Activated T-helper 17 cell treated with anti-CD3 and anti-CD28 coated beads, Interleukin-2, amount 50 U/mL, for 72 hours (primary cell): ENCODE data around the gene QDPR. TPM values are rescaled to one million over a fixed set of nuclear protein-coding genes. Genes with fewer than 3 reads are reported as not detected.

ENCODE experiments used
- ATAC-seq: fragments of 150-1000 bp; cut with Tn5 transposase; replicated peaks from 2 replicates; pipeline ENCODE4 v1.10.0; 2021; ENCODE audit warnings: mild to moderate bottlenecking, moderate library complexity
- H3K27ac Mint-ChIP-seq: one replicate; pipeline ENCODE4 v1.8.0; 2022; ENCODE audit warnings: mixed read lengths
- H3K27me3 Mint-ChIP-seq: one replicate; pipeline ENCODE4 v1.8.0; 2022; ENCODE audit warnings: mixed read lengths
- H3K36me3 Mint-ChIP-seq: one replicate; pipeline ENCODE4 v1.8.0; 2022; ENCODE audit warnings: low read depth, mild to moderate bottlenecking, mixed read lengths
- H3K4me1 Mint-ChIP-seq: one replicate; pipeline ENCODE4 v1.8.0; 2022; ENCODE audit warnings: mixed read lengths
- H3K4me3 Mint-ChIP-seq: one replicate; pipeline ENCODE4 v1.8.0; 2022; ENCODE audit warnings: mild to moderate bottlenecking, mixed read lengths
- H3K9me3 Mint-ChIP-seq: one replicate; pipeline ENCODE4 v1.8.0; 2022; ENCODE audit warnings: mixed read lengths
- total RNA-seq, 2 donors: library from RNA; stranded (reverse); gene quantifications; one replicate each; pipeline ENCODE4 v1.2.3, GENCODE V29; 2022

The QDPR gene
- 10 to 100 TPM; 12.7 to 29.7 TPM for total RNA-seq

DNA sequence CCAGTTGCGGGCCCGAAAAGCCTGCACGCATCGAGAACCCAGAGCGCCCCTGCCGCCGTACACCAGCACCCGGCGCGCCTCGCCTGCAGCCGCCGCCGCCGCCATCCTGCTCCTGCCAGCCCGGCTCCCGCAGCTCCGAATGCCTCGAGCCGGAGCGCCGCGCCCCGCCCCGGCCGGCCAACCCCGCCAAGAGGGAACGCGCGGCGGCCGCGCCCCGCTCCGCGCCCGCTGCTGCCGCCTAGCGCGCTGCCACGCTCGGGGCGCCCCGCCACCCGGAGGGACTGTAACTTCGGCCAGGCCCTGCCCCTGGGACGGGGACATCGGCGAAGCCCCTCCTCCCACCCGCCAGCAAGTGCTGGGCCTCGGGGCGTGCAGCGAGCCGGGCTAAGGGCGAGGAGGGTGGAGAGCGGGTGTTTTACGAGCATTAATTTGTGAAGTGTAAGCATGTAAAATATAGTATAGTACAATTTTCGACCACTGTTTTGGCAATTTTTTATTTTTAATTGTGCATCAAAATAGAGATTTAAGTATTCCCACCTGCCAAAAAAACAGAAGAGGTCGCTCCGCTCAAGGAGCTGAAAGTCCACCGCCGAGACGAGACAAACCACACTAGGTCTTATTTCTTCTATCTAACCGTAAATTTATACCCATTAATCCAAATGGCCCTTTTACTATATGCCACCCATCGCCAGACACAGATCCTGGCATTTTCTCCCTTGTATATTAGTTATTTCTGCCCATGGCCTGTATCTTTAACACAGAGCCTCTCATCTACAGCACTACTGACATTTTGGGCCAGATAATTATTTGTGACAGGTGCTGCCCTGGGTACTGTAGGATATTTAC is at the start of gene QDPR:
TSS of gene QDPR (minus strand) at position 141 of the 846 bp plus-strand sequence. CDS start at position 105, 36 bp downstream.
- H3K9me3 Mint-ChIP-seq: no peaks in the 10 kb centered on the region
- H3K4me1 Mint-ChIP-seq: peaks cover 14% of the 10 kb centered on the region
- H3K27me3 Mint-ChIP-seq: no peaks in the 10 kb centered on the region
- ATAC-seq: peak; percentile 94
- peaks cover 28% of the 10 kb centered on the region for H3K36me3 Mint-ChIP-seq
- peak within 1 kb of the TSS; percentile 85 for H3K4me3 Mint-ChIP-seq
- peak within 1 kb of the TSS; percentile 78 for H3K27ac Mint-ChIP-seq

DNA sequence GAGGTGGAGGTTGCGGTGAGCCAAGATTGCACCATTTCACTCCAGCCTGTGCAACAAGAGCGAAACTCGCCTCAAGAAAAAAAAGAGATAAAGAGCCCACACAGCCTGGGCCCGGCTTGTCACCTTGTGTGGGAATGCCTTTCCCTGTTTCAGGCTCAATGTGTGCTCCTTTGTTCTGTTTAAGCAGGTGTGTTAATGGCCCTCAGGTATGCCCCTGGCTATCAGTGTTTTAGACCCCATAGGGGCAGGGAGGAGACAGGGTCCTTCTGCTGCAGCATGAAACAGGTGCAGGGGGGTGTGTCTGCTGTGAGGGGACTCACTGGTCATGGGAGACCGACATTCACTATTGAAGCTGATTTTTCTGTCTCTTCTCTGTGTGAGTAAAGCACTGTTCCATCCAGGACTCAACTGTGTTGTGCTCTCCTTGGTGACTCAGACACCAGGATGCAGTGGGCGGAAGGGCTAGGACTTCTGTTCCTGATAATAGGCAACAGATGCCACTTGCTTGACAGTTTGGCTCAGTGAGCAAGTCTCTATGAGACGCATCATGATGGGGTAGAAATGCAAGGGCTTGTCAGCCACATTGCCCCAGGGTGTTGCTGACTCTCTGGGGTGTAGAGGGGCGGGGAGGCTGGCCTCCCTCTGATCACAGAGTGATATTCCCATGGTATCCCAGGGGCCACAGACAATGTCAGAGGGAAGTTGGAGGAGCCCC is 49.5 kb upstream of the QDPR start:
- Mint-ChIP-seq H3K9me3 (no peaks in the 10 kb centered on the region), H3K4me1 (no peaks in the 10 kb centered on the region)

DNA sequence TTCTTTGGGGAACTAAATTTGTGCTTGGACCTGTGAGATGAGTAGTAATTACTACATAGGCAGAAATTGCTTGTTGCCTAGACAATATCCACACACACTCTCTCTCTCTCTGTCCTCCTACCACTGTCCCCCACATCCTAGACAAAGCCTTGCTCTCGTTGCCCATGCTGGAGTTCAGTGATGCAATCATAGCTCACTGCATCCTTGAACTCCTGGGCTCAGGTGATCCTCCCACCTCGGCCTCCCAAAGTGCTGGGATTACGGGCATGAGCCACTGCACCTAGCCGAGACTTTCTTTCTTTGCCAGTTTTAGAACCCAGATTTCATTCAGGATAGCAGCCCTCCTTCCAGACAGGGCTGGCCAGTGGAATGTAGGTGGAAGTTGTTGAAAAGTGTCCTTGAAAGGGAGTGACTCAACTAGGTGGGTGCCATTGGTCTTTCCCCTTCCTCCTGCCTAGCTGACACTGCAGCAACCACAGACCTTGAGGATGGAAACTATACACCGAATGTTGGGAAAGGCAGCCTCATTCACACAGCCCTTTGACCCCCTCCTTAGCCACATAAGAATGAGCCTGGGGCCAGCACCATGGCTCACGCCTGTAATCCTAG is 48.3 kb upstream of the QDPR start:
- Mint-ChIP-seq H3K9me3 (no peaks in the 10 kb centered on the region), H3K27me3 (peaks cover 2% of the 10 kb centered on the region), H3K36me3 (no peaks in the 10 kb centered on the region), H3K4me3 (no peak overlapping the region), H3K27ac (no peak overlapping the region), H3K4me1 (no peaks in the 10 kb centered on the region)
- ATAC-seq: no peak

More for the DNA sequence above, 49.5 kb upstream of the QDPR start:
- Mint-ChIP-seq H3K4me3 (no peak overlapping the region), H3K27ac (no peak overlapping the region), H3K27me3 (peaks cover 4% of the 10 kb centered on the region), H3K36me3 (no peaks in the 10 kb centered on the region)
- no peak for ATAC-seq

DNA sequence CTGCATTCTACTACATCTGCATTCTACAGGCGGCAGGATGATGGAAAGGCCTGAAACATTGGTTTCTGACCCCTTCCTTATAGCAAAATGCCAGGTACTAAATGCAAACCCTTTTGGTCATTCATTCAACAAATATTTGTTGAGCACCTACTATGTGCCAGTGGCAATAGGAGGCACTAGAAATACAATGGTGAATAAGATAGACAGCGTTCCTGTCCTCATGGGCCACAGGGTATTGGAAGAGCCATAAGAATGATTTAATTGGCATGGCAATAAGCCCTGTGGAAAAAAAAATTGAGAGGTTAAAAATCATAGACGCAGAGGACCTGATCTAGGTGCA is 47.8 kb upstream of the QDPR start:
- Mint-ChIP-seq H3K9me3 (no peaks in the 10 kb centered on the region), H3K4me3 (no peak overlapping the region), H3K4me1 (no peaks in the 10 kb centered on the region), H3K36me3 (no peaks in the 10 kb centered on the region), H3K27ac (no peak overlapping the region), H3K27me3 (peaks cover 3% of the 10 kb centered on the region)
- ATAC-seq: no peak

DNA sequence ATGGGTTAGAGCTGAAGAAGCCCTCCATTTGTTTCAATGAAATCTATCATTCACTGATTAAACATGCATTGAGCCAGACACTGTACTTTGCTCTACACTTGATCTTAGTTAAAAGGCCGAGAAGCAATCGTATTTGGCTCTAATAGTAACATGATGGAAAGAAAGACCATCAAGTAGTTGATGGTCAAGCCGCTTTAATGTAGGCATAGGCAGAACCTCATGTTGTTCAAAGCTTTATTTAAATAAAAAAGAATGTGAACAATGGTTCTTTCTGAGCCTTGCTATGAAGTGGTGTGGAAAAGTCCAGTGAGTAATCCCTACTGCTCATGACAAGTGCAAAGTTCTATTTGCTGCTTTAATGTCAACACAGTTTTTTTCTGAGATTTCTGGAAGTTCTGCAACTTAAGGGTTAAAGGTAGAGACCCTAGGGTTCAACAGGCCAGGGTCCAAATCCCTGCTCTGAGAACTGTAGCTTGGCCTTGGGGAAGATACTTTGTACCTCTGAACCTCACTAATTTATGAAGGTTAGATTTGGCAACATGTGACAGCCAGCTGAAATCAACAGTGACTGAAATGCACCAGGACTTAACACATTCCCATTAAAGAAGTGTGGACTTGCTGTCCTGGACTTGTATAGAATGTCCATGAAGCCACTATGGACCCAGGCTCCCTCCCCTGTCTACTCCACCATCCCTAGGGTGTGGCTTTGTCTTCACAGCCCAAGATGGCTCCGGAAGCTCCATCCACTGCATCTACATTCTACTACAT is 47.2 kb upstream of the QDPR start:
- Mint-ChIP-seq H3K27ac (no peak overlapping the region), H3K4me1 (no peaks in the 10 kb centered on the region), H3K4me3 (no peak overlapping the region), H3K36me3 (no peaks in the 10 kb centered on the region), H3K9me3 (no peaks in the 10 kb centered on the region), H3K27me3 (peaks cover 3% of the 10 kb centered on the region)
- ATAC-seq: no peak

DNA sequence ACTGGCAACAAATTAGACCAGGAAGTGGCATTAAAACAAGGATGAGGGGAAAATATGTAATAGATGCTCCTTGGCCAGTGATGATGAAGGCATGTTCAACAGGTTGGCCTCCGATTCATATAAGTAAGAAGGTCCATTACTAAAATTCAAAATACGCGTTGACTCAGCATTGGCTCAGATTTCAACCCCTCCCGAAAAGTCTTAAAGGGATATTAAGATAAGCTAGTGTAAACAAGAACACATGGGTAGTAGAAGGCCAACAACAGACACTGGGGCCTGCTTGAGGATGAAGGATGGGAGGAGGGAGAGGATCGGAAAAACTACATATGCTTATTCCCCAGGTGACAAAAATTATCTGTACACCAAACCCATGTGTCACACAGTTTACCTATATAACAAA is 46.0 kb upstream of the QDPR start:
- no peaks in the 10 kb centered on the region for H3K36me3 Mint-ChIP-seq
- no peaks in the 10 kb centered on the region for H3K4me1 Mint-ChIP-seq
- ATAC-seq: no peak
- H3K27me3 Mint-ChIP-seq: peaks cover 3% of the 10 kb centered on the region
- H3K4me3 Mint-ChIP-seq: no peak overlapping the region
- H3K27ac Mint-ChIP-seq: no peak overlapping the region
- H3K9me3 Mint-ChIP-seq: no peaks in the 10 kb centered on the region

- no peaks in the 10 kb centered on the region for H3K36me3 Mint-ChIP-seq
- H3K4me3 Mint-ChIP-seq: no peak overlapping the region
- no peak overlapping the region for H3K27ac Mint-ChIP-seq
- no peak for ATAC-seq
- H3K9me3 Mint-ChIP-seq: no peaks in the 10 kb centered on the region
- H3K27me3 Mint-ChIP-seq: peaks cover 3% of the 10 kb centered on the region
- no peaks in the 10 kb centered on the region for H3K4me1 Mint-ChIP-seq
Observed at GRCh38 chr4:17556498-17556897, 44.6 kb upstream of the QDPR start.

- H3K9me3 Mint-ChIP-seq: no peaks in the 10 kb centered on the region
- H3K4me1 Mint-ChIP-seq: no peaks in the 10 kb centered on the region
- H3K27ac Mint-ChIP-seq: no peak overlapping the region
- no peak overlapping the region for H3K4me3 Mint-ChIP-seq
- H3K27me3 Mint-ChIP-seq: peaks cover 3% of the 10 kb centered on the region
- ATAC-seq: no peak
- no peaks in the 10 kb centered on the region for H3K36me3 Mint-ChIP-seq
Observed at GRCh38 chr4:17554568-17554967, 42.7 kb upstream of the QDPR start.

- ATAC-seq: no peak
- no peaks in the 10 kb centered on the region for H3K9me3 Mint-ChIP-seq
- H3K36me3 Mint-ChIP-seq: no peaks in the 10 kb centered on the region
- H3K27ac Mint-ChIP-seq: no peak overlapping the region
- H3K4me3 Mint-ChIP-seq: no peak overlapping the region
- H3K27me3 Mint-ChIP-seq: peaks cover 3% of the 10 kb centered on the region
- H3K4me1 Mint-ChIP-seq: no peaks in the 10 kb centered on the region
Observed at GRCh38 chr4:17552427-17552826, 40.5 kb upstream of the QDPR start.

- H3K27me3 Mint-ChIP-seq: peaks cover 3% of the 10 kb centered on the region
- no peak overlapping the region for H3K27ac Mint-ChIP-seq
- H3K4me1 Mint-ChIP-seq: no peaks in the 10 kb centered on the region
- H3K36me3 Mint-ChIP-seq: no peaks in the 10 kb centered on the region
- H3K4me3 Mint-ChIP-seq: no peak overlapping the region
- ATAC-seq: no peak
- no peaks in the 10 kb centered on the region for H3K9me3 Mint-ChIP-seq
Observed at GRCh38 chr4:17550549-17550948, 38.7 kb upstream of the QDPR start.

DNA sequence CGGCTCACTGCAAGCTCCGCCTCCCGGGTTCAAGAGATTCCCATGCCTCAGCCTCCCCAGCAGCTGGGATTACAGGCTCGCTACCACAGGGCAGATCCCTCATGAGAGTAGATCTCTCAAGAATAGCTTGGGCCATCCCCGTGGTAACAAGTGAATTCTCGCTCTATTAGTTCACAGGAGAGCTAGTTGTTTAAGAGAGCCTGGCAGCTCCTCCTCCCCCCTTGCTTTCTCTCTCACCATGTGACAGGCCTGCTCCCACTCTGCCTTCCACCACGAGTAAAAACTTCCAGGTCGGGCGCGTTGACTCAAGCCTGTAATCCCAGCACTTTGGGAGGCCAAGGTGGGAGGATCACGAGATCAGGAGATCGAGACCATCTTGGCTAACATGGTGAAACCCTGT is 34.8 kb upstream of the QDPR start:
- Mint-ChIP-seq H3K36me3 (no peaks in the 10 kb centered on the region), H3K27me3 (peaks cover 14% of the 10 kb centered on the region), H3K27ac (no peak overlapping the region), H3K4me3 (no peak overlapping the region), H3K4me1 (no peaks in the 10 kb centered on the region), H3K9me3 (no peaks in the 10 kb centered on the region)
- no peak for ATAC-seq

GRCh38 chr4:17546222-17546621 is 34.3 kb upstream of the QDPR start:
- Mint-ChIP-seq H3K27ac (no peak overlapping the region), H3K36me3 (no peaks in the 10 kb centered on the region), H3K27me3 (peaks cover 15% of the 10 kb centered on the region), H3K4me3 (no peak overlapping the region), H3K9me3 (no peaks in the 10 kb centered on the region), H3K4me1 (no peaks in the 10 kb centered on the region)
- ATAC-seq: no peak

DNA sequence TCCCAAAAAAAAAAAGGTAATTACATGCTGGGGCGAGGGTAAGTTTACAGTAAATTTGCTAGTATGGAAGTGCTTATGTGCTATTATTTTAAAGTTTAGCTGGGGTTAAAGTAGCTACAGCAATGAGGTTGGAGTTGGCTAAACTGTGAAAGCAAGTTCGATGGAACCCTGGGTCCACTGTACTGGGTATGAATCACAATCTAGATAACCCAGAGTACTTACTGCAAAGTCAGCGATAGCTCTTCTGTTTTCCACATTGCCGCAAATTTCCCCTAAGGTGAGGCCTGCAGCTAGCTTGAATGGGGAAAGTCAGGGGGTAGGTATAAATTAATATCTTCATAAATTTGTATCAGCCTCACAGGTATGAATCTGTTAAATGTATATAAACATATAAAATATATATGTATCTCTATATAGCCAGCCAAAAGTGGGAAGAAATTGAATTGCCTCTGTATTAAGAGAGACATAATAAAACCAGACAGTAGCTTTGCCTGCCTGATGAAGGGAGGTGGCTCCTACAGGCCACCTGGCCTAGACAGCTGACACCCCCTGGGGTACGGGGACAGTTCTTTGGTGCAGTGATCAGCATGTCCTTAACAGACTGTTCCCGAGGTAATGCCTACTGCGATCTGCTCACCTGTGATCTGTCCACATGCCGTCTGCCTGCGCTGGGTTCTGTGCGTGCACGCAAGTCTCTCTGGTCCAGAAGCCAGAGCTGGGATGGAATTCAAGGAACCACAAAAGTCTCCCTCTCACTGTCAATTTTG is 33.7 kb upstream of the QDPR start:
- H3K4me3 Mint-ChIP-seq: no peak overlapping the region
- no peaks in the 10 kb centered on the region for H3K36me3 Mint-ChIP-seq
- H3K27me3 Mint-ChIP-seq: peaks cover 17% of the 10 kb centered on the region
- no peaks in the 10 kb centered on the region for H3K4me1 Mint-ChIP-seq
- no peaks in the 10 kb centered on the region for H3K9me3 Mint-ChIP-seq
- H3K27ac Mint-ChIP-seq: no peak overlapping the region
- no peak for ATAC-seq

- no peaks in the 10 kb centered on the region for H3K9me3 Mint-ChIP-seq
- H3K27ac Mint-ChIP-seq: no peak overlapping the region
- H3K4me1 Mint-ChIP-seq: no peaks in the 10 kb centered on the region
- H3K36me3 Mint-ChIP-seq: no peaks in the 10 kb centered on the region
- H3K4me3 Mint-ChIP-seq: no peak overlapping the region
- peaks cover 20% of the 10 kb centered on the region for H3K27me3 Mint-ChIP-seq
- ATAC-seq: no peak
Observed at GRCh38 chr4:17544831-17545234, 32.9 kb upstream of the QDPR start.
